HG02588 (cell line): ENCODE measurements around the gene SLC15A3.
"Not testable (repeated sequence)": the region's sequence is repeated elsewhere in the genome, so short reads cannot be mapped to it uniquely, and the experiment has no call there.

Experiments used
- ATAC-seq: cut with Tn5 transposase; IDR thresholded peaks from one replicate; pipeline ENCODE4 v1.9.1; 2021; ENCODE audit warnings: mild to moderate bottlenecking, moderate library complexity; ENCODE audit not compliant: unreplicated experiment

The SLC15A3 gene

GRCh38 chr11:60916669-60917206 lies 35.2 kb downstream of the SLC15A3 start:
- ATAC-seq: no peak

- peak; percentile 44 for ATAC-seq
Measured at GRCh38 chr11:60915248-60915914, 36.6 kb downstream of the SLC15A3 start.

GRCh38 chr11:60914633-60915247 lies 37.2 kb downstream of the SLC15A3 start:
- ATAC-seq: peak; percentile 1

GRCh38 chr11:60913793-60914632 lies 38.0 kb downstream of the SLC15A3 start, which contains the start of gene TMEM109:
TSS of gene TMEM109 (plus strand) at chr11:60914158. CDS start at chr11:60919694, 5,536 bp downstream.
- peak; percentile 43 for ATAC-seq

GRCh38 chr11:60912851-60913528 lies 39.0 kb downstream of the SLC15A3 start:
- no peak for ATAC-seq

GRCh38 chr11:60912223-60912850 lies 39.6 kb downstream of the SLC15A3 start:
- no peak for ATAC-seq

GRCh38 chr11:60910711-60911380 lies 41.1 kb downstream of the SLC15A3 start:
- no peak for ATAC-seq

GRCh38 chr11:60910281-60910687 lies 41.7 kb downstream of the SLC15A3 start:
- peak; percentile 34 for ATAC-seq

- not testable (repeated sequence) for ATAC-seq
Measured at GRCh38 chr11:60909680-60910280, 42.2 kb downstream of the SLC15A3 start.

GRCh38 chr11:60908803-60909202 lies 43.2 kb downstream of the SLC15A3 start:
- ATAC-seq: no peak

GRCh38 chr11:60906132-60906972 lies 45.6 kb downstream of the SLC15A3 start, which contains the start of gene PRPF19:
TSS of gene PRPF19 (minus strand) at chr11:60906585. CDS start at chr11:60906382, 203 bp downstream.
- peak; percentile 70 for ATAC-seq

GRCh38 chr11:60905551-60906113 lies 46.3 kb downstream of the SLC15A3 start:
- ATAC-seq: no peak

- no peak for ATAC-seq
Measured at GRCh38 chr11:60905047-60905446, 46.9 kb downstream of the SLC15A3 start.

GRCh38 chr11:60902625-60903024 lies 49.4 kb downstream of the SLC15A3 start:
- ATAC-seq: no peak

- no peak for ATAC-seq
Measured at GRCh38 chr11:60900673-60901404, 51.1 kb downstream of the SLC15A3 start.

- ATAC-seq: no peak
Measured at GRCh38 chr11:60899977-60900376, 52.0 kb downstream of the SLC15A3 start.
